Ishikawa (cell line): ENCODE measurements around the gene C1orf210.

ENCODE experiments used
- CEBPB ChIP-seq: IDR thresholded peaks from 2 replicates; pipeline ENCODE4 v1.6.1; 2012
- CREB1 ChIP-seq: IDR thresholded peaks from 2 replicates; pipeline ENCODE4 v1.6.1; 2012; ENCODE audit warnings: low read depth
- EGR1 ChIP-seq: IDR thresholded peaks from 2 replicates; pipeline ENCODE4 v1.6.1; 2012
- EP300 ChIP-seq: IDR thresholded peaks from 2 replicates; pipeline ENCODE4 v1.6.1; 2012; ENCODE audit warnings: borderline replicate concordance
- FOXM1 ChIP-seq: IDR thresholded peaks from 2 replicates; pipeline ENCODE4 v1.6.1; 2012; ENCODE audit warnings: low read depth, borderline replicate concordance
- MAX ChIP-seq: IDR thresholded peaks from 2 replicates; pipeline ENCODE4 v1.6.1; 2012
- RAD21 ChIP-seq: IDR thresholded peaks from 2 replicates; pipeline ENCODE4 v1.6.1; 2012; ENCODE audit warnings: low read depth
- REST ChIP-seq: IDR thresholded peaks from 2 replicates; pipeline ENCODE4 v1.6.1; 2012; ENCODE audit warnings: low read depth, mild to moderate bottlenecking
- TAF1 ChIP-seq: IDR thresholded peaks from 2 replicates; pipeline ENCODE4 v1.6.1; 2012; ENCODE audit warnings: low read depth, mild to moderate bottlenecking
- TCF12 ChIP-seq: IDR thresholded peaks from 2 replicates; pipeline ENCODE4 v1.6.1; 2012; ENCODE audit warnings: low read depth
- TEAD4 ChIP-seq: IDR thresholded peaks from 2 replicates; pipeline ENCODE4 v1.6.1; 2012
- USF1 ChIP-seq: IDR thresholded peaks from 2 replicates; pipeline ENCODE4 v1.6.1; 2012
- YY1 ChIP-seq: IDR thresholded peaks from 2 replicates; pipeline ENCODE4 v1.6.1; 2012; ENCODE audit warnings: low read depth
- ZBTB7A ChIP-seq: IDR thresholded peaks from 2 replicates; pipeline ENCODE4 v1.6.1; 2012; ENCODE audit warnings: low read depth

GRCh38 chr1:43234267-43234666 is 51.1 kb downstream of the C1orf210 start:
- TF ChIP-seq YY1 (no peak), EGR1 (no peak), TAF1 (no peak), CREB1 (no peak), REST (no peak), TEAD4 (no peak), EP300 (no peak), CEBPB (no peak), FOXM1 (no peak), RAD21 (no peak), MAX (no peak), USF1 (no peak), ZBTB7A (no peak), TCF12 (no peak)
